Lung (tissue), 12 donors: Measurements from ENCODE around the gene PANK1. TPM values are rescaled to one million over a fixed set of nuclear protein-coding genes. Genes with fewer than 3 reads are reported as not detected.

Experiments
- ATAC-seq: fragments of 200-7000 bp; cut with Tn5 transposase; one replicate; pipeline ENCODE4 v1.9.1; 2020; ENCODE audit warnings: moderate number of reproducible peaks; ENCODE audit not compliant: insufficient read depth, low FRiP score
- DNase-seq, 3 donors: peaks; one replicate each; pipeline ENCODE4 v3.0.0-alpha.2; 2013 to 2017
- H3K27ac ChIP-seq, 2 donors: one replicate each; pipeline ENCODE4 v1.5.1; 2013; ENCODE audit warnings: mild to moderate bottlenecking in 2 of 2, moderate library complexity in 2 of 2, control low read depth in 1 of 2, inconsistent platforms in 1 of 2, low read depth in 1 of 2, low read length in 1 of 2
- H3K27me3 ChIP-seq, 3 donors: one replicate each; pipeline ENCODE4 v1.5.1; 2013; ENCODE audit warnings: low read length in 2 of 3; ENCODE audit not compliant: control insufficient read depth in 3 of 3, insufficient read depth in 3 of 3
- H3K36me3 ChIP-seq, 4 donors: one replicate each; pipeline ENCODE4 v1.5.1; 2013; ENCODE audit warnings: low read length in 4 of 4, mild to moderate bottlenecking in 1 of 4, moderate library complexity in 1 of 4; ENCODE audit not compliant: control insufficient read depth in 4 of 4, insufficient read depth in 4 of 4
- H3K4me1 ChIP-seq, 5 donors: one replicate each; pipeline ENCODE4 v1.5.1; 2013; ENCODE audit warnings: low read length in 5 of 5, mild to moderate bottlenecking in 2 of 5, moderate library complexity in 1 of 5; ENCODE audit not compliant: control insufficient read depth in 5 of 5, insufficient read depth in 5 of 5
- H3K4me3 ChIP-seq: one replicate; pipeline ENCODE4 v1.5.1; 2013; ENCODE audit warnings: mild to moderate bottlenecking, control low read depth, moderate library complexity
- H3K9ac ChIP-seq, 2 donors: one replicate each; pipeline ENCODE4 v1.5.1; 2013; ENCODE audit warnings: low read length in 2 of 2, control low read depth in 1 of 2; ENCODE audit not compliant: insufficient read depth in 1 of 2
- H3K9me3 ChIP-seq, 4 donors: one replicate each; pipeline ENCODE4 v1.5.1; 2013; ENCODE audit warnings: low read length in 3 of 4, mild to moderate bottlenecking in 1 of 4, moderate library complexity in 1 of 4; ENCODE audit not compliant: control insufficient read depth in 4 of 4, insufficient read depth in 3 of 4
- WGBS, 2 donors: extraction: QIAGEN DNeasy Blood & Tissue Kit; methylation state at CpG; one replicate each; pipeline ENCODE4 v1.1.7; 2013; 5-methylcytosine and 5-hydroxymethylcytosine counted together
- polyA plus RNA-seq, 2 donors: library from polyadenylated mRNA; stranded (reverse); fragments of 200-250 nt; gene quantifications; one replicate each; pipeline ENCODE4 v1.2.1, GENCODE V29; 2013
- total RNA-seq, 2 donors: library from RNA; depleted of rRNA in 1 of 2; stranded (reverse); fragments of >200 nt in 1 of 2; gene quantifications; one replicate each; pipeline ENCODE4 v1.2.1, GENCODE V29; 2014 to 2021
- TF ChIP-seq, protein P1 (sequence below): IDR thresholded peaks from 2 replicates; pipeline ENCODE4 v1.5.1; 2012; ENCODE audit warnings: mild to moderate bottlenecking; ENCODE audit errors: control extremely low read depth, extremely low read depth
- donor health status: control.
- donor health status: control.
- donor health status: Bipolar disorder and iron deficiency.
- donor health status: healthy.
- donor health status: DM: yes; HTN: yes; CAD: no.

Gene PANK1
- total and polyA plus RNA-seq, 4 donors = 1.6 to 18.3 (median 4.4) TPM

DNA sequence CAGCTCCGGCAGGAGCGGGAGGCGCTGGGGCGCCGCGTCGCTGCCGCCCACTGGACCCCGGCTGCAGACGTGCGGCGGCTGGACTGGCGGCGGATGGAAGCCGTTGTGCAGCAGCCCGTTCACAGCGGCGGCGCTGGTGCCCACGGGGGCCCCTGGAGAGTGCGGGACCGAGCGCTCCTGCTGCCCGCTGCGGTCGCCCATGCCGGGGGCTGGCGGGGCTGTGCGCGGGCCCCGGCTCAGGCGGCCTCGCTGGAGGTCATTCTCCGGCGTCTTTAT is 413 bp downstream of the PANK1 start:
- Histone ChIP-seq H3K9me3 (no peaks in the 10 kb centered on the region), H3K9ac (peak overlapping the region; percentile 41 to 77), H3K4me1 (peaks cover 0 to 41% (median 13%) of the 10 kb centered on the region in 5 donors), H3K36me3 (no peaks in the 10 kb centered on the region), H3K27me3 (no peaks in the 10 kb centered on the region), H3K27ac (peak overlapping the region; percentile 76 to 99), H3K4me3 (peak overlapping the region; percentile 73)
- 0 to 1% methylated on average over 28 to 35 of the region's 35 CpGs for WGBS, 2 donors
- ATAC-seq (peak; percentile 49), DNase-seq (no peak)
- TF ChIP-seq, protein P1, sequence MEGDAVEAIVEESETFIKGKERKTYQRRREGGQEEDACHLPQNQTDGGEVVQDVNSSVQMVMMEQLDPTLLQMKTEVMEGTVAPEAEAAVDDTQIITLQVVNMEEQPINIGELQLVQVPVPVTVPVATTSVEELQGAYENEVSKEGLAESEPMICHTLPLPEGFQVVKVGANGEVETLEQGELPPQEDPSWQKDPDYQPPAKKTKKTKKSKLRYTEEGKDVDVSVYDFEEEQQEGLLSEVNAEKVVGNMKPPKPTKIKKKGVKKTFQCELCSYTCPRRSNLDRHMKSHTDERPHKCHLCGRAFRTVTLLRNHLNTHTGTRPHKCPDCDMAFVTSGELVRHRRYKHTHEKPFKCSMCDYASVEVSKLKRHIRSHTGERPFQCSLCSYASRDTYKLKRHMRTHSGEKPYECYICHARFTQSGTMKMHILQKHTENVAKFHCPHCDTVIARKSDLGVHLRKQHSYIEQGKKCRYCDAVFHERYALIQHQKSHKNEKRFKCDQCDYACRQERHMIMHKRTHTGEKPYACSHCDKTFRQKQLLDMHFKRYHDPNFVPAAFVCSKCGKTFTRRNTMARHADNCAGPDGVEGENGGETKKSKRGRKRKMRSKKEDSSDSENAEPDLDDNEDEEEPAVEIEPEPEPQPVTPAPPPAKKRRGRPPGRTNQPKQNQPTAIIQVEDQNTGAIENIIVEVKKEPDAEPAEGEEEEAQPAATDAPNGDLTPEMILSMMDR = no peak

DNA sequence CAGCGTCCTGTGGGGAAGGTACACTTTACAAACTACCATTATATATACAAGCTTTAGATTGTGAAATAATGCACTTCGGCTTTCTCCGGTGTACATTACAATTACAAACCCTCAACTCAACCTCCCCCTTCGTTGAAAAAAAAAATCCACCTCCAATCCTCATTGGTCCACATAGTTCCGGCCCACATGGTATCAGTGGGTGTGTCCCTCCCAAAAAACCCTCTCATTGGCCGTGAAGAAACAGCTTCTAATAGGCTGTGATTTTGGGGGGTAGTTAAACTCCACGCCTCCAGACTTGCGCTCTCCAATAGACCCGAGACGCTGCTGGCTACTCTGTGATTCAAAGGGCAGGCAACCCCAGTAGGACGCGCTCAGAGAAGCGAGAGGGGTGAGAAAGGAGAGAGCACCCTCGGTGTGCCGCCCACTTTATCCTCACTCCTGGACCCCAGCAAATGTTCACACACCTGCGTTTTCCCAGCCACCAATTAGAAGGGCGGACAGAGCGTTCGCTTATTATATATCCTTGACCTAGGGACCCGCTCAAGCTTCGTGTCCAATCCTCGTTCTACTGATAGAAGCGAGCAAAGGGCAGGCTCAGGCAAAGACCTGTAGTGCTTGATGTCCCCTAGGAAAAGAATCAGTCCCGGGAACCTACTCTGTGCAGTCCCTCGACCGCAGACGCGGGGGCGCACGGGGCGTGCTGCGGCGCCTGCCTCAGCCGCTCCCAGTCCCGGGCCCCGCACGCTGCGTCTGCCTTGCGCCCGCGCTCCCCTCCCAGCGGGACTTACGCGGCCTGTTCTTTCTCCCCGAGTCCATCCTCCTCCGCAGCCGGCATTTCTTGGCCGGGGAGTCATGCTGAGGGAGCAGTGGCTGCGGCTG is 991 bp downstream of the PANK1 start:
- Histone ChIP-seq H3K36me3 (no peaks in the 10 kb centered on the region), H3K9ac (peak overlapping the region; percentile 41 to 84), H3K27ac (peak overlapping the region; percentile 76 to 99), H3K4me1 (peaks cover 0 to 41% (median 14%) of the 10 kb centered on the region in 5 donors), H3K4me3 (peak overlapping the region; percentile 73), H3K27me3 (no peaks in the 10 kb centered on the region), H3K9me3 (no peaks in the 10 kb centered on the region)
- WGBS, 2 donors = 0 to 1% methylated on average over 49 of the region's 49 CpGs
- DNase-seq = peak; percentile 92 to 99 (median 98)
- ATAC-seq = peak; percentile 84
- TF ChIP-seq, protein P1 = no peak

DNA sequence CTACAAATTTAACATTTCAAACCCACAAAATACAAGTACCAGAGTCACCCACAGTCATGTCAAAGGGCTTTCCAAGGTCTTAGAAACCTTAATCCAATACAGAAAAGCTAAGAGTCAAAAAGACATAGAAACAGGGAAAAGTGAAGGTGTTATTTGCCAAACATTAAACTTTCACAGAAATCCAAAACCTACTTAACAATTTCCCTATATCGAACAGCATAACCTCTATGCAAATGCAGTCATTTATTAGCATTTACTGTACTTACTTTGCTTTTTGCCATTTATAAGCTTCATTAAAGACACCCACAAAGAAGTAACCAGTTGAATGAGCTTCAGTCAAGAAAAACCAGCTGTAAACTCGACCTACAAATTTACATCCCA is 1.6 kb downstream of the PANK1 start:
- no peak for DNase-seq
- H3K9ac ChIP-seq = peak overlapping the region in 1 of 2 donors; percentile 84
- H3K36me3 ChIP-seq = no peaks in the 10 kb centered on the region
- no peak overlapping the region for H3K4me3 ChIP-seq
- TF ChIP-seq, protein P1 = no peak
- H3K4me1 ChIP-seq = peaks cover 0 to 40% (median 14%) of the 10 kb centered on the region in 5 donors
- 0 to 1% methylated on average over 2 of the region's 2 CpGs for WGBS, 2 donors
- ATAC-seq = no peak
- H3K9me3 ChIP-seq = no peaks in the 10 kb centered on the region
- H3K27ac ChIP-seq = peak overlapping the region in 1 of 2 donors; percentile 66
- H3K27me3 ChIP-seq = no peaks in the 10 kb centered on the region
